Bone marrow (tissue), 2 donors: ENCODE measurements around the gene RHEBL1.

Experiments
- DNase-seq, 2 donors: peaks; one replicate each; lab custom pipeline; 2025; lab: John Stamatoyannopoulos, UW

Gene RHEBL1

DNA sequence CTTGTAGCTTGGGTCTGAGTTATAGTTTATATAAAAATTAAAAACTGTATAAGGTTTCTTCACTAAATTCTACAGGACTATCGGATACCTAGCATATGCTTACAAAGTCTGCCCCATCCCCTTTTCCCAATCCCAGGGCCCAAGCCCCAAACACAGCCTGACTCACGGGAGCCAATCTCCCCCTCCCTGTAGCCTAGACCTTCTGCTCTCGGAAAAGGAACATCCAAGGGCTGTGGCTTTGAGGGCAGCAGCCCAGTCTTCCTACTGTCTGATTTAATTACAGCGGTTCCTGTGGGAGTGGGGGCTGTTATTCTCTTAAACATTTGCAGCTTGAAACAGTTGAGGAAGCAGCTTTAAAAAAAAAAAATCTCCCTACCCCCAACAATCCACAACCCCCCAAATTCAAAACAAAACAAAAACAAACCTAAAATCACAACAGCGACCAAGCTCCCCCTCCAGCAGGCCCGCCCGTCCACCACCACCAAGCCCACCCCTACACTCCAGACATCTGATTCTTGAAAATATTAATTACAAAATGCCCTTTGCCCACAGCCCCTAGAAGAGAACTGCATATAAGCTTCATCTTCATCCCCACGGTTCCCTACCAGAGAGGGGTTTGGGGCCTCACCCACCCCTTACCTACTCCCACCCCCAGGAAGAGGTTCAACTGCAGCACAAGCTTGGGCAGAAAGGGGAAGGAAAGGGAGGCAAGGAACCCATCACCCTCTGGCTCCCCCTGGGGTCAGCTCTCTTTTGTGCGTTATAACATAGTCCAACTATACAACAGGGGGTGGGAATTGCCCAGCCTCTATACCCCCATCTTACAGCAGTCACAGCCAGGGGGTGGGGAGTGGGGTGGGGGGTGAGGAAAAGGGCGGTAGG, 50.1 kb downstream of the RHEBL1 start:
- peak; percentile 22 to 64 for DNase-seq

DNA sequence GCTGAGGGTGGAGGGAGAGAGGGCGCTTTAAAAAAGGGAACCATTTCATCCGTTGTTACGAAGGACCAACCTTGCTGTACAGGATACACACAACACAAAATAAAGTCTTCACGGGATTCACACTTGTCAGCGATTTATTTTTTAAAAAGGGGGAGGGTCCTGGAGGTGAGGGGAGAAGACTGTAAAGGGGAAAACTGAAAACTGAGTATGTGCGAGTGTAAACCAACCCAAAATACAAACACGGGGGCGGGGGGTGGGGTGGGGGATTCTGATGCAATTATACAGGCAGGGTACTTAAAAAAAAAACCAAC, 50.7 kb downstream of the RHEBL1 start:
- DNase-seq, result no peak

DNA sequence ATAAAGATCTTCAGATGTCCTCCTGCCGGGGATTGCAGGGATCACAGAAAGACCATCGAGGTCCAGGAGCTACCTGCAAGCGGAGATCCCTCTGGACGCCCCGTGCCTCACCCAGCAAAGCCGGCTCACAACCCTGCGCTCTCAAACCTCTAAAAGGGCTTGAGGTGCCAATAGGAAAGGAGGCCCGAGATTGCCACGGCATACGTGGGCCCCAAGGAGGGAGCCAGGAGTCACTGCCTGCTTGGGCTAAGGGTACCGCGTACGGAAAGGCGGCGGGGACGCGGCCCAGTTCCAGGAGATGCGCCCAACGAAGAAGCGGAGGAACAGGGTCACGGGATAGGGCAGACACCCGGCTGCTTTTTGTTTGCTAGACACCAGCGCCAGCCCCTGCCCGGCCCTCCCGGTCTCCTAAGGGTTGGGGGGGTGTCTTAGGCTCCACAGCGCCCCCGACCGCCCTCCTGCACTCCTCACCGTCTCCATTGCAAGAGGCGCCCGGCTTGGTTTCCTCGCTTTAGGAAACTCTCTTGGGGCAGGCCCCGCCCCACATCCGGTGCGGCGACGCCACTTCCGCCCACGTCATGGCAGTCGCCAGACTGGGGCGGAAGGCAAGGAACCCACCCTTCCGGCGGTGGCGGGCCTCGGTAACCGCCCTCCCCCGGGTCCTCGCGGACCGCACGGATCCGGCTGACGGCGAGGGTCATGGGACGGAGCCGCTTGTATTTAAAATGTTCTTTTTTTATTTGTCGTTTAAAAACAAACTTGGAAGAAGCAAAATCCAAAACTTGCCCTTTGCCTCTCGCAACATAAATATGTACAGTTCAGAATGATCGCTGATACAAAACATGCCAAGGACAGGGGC, 51.3 kb downstream of the RHEBL1 start, which contains the start of gene PRKAG1:
PRKAG1 (minus strand) TSS at position 516 of the 859 bp plus-strand sequence; CDS start at position 480, 36 bp downstream.
- peak; percentile 84 to 95 for DNase-seq

DNA sequence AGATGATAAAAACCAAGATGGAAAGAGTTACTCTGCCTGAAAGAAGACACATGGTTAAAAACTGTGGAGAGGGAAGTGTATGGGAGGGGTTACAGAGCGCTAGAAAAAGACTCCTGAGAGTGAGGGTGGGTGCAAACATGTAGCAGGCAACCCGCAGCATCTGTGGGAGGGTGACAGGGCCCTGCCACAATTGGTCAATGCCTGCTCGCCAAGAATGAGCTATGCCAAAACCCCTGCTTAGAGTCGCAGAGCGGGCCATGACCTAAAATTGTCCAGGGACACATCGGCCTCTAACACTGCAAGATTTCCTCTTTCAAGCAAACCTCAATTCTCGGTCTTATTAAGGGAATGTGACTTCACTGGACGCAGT, 51.9 kb downstream of the RHEBL1 start:
- DNase-seq, result no peak

DNA sequence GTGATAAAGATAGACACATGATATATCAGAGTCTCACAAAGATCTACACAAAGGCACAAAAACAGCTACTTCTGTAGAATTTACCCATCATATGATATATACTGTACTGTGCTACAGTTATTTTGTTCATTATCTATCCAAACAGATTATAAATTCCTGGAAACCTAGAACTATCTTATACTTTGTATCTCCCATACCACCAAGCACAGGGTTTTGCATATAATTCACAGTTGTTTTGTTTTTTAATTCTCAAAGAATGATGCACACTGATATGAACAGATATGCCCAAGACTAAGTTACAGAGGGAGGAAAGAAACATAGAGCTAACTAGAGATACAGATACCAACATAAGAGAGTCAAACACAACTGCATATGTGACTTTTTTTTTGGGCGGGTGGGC, 54.6 kb downstream of the RHEBL1 start:
- DNase-seq, result no peak
